Activated CD8-positive, alpha-beta memory T cell treated with anti-CD3 and anti-CD28 coated beads, Interleukin-2, amount 50 U/mL, for 24 hours (primary cell): ENCODE measurements around the gene MORC3.
"Not testable (repeated sequence)": the region's sequence is repeated elsewhere in the genome, so short reads cannot be mapped to it uniquely, and the experiment has no call there.

Experiments
- DNase-seq: peaks from one replicate; pipeline ENCODE4 v3.0.0-alpha.2; 2020; ENCODE audit errors: extremely low read depth

MORC3 gene

DNA sequence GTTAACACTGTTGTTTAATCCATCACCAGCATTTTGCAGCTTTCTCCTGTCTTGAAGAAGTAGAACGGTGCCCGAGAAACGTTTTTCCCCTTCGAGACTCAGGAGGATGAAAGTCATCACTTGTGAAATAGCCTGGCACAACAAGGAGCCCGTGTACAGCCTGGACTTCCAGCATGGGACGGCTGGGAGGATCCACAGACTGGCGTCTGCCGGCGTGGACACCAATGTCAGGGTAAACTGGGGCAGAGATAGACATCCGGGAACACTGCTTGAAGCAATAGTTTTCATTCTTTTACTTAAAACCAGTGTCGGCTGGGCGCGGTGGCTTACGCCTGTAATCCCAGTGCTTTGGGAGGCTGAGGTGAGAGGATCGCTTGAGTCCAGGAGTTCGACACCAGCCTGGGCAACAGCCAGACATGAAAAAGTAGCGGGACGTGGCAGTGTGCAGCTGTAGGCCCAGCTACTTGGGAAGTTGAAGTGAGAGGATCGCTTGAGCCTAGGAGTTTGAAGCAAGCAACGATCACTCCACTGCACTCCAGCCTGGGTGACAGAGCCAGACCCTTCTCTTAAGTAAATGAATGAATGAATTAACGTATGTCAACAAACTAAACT is 66.1 kb downstream of the MORC3 start:
- DNase-seq = no peak

DNA sequence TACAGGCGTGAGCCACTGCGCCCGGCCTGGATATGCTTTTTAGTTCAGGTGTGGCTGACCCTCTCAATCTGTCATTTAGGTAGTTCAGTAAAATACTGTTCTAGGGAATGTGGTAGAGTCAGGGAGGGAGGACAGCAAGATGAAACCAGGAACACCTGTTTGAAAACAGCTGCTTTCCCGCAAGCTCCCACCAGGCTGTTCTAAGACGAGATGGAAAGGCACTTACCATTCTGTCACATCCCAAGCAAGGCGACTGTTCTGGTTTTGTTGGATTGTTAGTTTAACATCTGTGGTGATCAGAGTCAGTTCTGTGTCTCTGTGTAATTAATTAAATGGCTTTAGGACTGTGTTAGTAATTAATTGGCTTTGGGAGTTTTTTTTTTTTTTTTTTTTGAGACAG is 68.1 kb downstream of the MORC3 start:
- no peak for DNase-seq

DNA sequence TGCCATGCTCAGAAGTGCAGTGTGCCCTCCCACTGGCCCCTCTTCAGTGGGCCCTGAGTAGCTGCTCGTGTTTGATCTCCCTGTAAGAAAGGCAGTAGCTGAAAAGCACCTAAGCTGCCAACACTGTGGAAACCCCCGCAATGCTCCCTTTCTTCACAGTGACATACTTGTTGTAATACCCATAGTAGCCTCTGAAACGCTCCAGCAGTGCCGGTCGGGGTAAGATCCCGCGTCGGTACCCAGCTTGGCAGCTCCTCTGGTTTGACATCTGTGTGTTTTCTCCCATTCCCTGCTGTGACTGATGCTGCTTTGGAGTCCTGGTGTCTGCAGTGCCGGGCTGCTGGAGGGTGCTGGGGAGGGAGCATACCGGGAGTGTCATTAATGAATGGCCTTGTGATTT is 68.8 kb downstream of the MORC3 start:
- no peak for DNase-seq

DNA sequence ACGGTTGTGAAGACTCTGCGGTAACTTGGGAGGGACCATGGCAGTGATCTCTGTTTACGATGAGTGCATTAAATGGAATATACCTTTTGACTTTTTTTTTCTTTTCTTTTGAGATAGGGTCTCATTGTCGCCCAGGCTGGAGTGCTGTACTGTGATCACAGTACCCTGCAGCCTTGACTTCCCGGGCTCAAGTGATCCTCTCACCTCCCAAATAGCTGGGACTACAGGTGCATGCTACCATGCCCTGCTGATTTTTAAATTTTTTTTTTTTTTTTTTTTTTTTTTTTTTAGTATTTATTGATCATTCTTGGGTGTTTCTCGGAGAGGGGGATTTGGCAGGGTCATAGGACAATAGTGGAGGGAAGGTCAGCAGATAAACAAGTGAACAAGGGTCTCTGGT is 71.7 kb downstream of the MORC3 start:
- not testable (repeated sequence) for DNase-seq

DNA sequence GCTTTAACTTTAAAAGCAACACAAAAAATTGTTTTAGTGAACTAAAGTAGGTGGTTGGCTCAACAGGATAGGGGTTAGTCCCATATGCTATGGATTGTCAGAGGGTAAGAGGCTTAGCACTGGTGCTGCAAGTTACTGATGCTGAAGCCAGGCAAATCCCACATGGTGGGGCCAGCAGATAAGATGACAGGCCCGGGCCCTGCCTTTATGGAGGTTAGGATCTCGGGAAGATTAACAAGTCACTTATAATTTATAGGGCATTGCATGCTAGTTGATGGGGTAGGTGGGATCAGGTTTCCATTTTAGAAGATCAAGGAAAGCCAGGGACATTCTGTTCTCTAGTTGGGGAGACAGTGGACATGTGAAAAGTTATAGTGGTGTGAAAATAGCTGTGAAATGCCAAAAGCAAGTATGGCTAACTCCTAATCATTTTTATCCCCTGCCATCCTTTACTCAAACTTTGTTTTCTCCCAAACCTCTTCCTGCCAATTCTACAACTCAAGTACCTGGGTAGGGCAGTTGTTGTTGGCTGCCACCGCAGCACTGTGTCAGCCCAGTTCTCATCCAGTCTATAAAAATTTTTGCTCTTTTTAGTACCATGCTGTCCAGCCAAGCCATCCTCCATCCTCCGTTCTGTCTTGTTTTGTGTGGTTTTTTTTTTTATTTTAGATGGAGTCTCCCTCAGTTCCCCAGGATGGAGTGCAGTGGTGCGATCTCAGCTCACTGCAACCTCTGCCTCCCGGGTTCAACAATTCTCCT is 75.5 kb downstream of the MORC3 start:
- DNase-seq = no peak

DNA sequence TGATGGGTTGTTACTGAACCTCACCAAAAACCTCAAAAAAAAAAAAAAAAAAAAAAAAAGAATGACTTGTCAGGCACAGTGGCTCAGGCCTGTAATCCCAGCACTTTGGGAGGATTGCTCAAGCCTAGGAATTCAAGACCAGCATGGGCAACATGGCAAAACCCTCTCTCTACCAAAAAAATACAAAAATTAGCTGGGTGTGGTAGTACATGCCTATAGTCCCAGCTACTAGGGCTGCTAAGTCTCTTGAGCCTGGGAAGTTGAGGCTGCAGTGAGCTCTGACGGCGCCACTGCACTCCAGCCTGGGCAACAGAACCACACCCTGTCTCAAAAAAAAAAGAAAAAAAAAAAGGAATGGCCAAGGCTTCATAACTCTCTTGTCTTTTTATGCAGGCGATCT is 76.3 kb downstream of the MORC3 start:
- DNase-seq = no peak

DNA sequence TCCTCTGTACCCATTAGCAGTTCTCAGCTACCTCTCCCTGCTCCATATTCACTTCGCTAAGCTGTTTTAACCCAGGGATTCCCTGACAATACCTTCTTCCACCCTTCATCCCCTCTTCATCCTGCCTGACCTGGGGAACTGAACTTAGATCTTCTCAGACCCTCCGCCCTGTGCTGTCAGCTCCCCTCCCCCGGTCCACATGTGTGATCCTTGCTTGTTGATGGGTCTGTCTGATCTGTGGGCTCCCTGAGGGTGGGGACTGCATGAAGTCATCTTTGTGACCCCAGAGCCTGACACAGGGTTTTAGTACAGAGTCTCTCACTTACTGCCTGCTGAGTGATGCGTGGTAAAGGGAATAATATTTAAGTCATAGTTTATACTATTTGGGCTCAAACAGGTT is 77.0 kb downstream of the MORC3 start:
- DNase-seq = no peak

DNA sequence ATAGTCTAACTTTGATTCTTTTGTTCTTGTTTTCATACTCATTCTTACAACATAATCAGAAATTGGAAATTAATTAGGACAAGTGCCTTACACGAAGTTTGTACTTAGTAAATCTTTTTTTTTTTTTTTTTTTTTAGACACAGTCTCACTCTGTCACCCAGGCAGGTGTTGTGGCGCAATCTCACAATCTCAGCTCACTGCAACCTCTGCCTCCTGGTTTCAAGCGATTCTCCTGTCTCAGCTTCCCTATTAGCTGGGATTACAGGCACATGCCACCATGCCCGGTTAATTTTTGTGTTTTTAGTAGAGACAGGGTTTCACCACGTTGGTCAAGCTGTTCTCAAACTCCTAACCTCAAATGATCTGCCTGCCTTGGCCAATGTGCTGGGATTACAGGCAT is 77.6 kb downstream of the MORC3 start:
- no peak for DNase-seq

DNA sequence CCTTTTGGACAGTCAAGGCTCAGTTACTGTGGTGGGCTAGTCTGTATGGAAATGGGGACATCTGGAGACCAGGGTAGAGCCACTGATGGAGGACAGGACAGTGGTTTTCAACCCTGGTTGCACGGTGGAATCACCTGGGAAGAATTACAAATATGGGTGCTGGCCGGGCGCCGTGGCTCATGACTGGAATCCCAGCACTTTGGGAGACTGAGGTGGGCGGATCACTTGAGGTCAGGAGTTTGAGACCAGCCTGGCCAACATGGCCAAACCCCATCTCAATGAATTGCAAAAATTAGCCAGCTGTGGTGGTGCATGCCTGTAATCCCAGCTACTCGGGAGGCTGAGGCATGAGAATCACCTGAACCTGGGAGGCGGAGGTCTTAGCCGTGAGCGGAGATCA is 79.7 kb downstream of the MORC3 start:
- DNase-seq = not testable (repeated sequence)

DNA sequence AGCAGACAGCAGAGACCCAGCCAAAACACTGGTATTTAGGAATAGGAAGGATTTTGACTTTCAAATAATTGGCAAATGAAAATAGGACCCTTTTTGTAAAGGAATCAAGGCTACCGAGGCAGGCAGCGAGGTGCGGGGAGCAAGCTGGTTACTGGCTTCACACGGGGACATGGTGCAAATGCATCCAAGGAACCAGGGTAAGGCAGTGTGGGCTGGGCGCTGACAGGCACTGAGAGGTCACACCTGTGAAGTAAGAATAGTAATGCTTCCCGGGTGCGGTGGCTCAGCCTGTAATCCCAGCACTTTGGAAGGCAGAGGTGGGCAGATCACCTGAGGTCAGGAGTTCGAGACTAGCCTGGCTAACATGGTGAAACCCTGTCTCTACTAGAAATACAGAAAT is 80.7 kb downstream of the MORC3 start:
- no peak for DNase-seq

DNA sequence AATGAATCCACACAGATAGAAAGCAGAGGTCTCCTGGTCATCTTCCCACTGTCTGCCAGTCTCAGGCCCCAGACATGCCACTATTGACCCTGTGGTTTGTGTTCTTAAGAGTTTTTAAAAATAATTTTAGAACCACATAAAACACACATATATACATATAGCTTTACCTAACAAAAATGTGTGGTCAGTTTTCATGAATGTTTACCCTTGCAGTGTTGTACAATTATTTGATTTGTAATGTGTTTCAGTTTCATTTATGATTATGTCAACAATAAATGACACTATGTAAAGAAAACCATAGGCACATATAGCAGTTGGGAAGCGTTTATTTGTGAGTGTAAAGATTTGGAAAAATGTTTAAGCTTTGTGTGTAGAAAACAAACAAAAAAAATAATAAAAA is 82.3 kb downstream of the MORC3 start:
- DNase-seq = no peak

DNA sequence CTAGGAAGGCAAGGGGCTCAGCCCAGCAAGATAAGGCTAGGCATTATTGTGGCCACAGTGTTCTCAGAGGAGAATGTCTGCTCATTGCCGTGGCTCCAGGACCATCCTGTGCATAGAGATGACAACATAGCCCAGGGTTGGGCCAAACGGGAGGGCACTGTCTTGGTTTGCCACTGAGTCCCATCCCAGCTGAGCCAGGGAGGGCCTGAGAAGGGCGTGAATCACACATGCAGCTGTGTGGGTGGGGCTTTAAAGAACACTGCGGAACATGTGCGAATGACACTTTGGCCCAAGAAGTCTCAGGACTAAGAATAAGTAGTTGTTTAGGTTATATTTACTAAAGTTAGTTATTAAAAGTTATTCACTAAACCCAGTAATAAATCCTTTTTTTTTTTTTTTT is 83.7 kb downstream of the MORC3 start:
- DNase-seq = no peak

DNA sequence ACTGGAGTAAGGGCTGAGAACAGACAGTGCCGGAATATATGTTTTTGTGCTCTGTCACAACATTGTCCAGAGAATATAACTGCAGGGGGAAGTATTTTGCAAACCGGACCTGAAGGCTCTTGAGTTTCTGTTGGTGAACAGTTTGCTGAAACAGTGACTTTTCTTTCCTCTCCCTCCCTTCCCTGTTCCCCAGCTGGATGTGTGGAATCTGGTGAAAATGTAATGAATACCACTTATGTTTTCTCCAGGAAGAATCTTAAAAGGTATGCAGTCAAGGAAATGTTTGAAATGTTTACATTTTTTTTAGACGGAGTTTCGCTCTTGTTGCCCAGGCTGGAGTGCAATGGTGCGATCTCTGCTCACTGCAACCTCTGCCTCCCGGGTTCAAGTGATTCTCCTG is 88.6 kb downstream of the MORC3 start:
- no peak for DNase-seq

DNA sequence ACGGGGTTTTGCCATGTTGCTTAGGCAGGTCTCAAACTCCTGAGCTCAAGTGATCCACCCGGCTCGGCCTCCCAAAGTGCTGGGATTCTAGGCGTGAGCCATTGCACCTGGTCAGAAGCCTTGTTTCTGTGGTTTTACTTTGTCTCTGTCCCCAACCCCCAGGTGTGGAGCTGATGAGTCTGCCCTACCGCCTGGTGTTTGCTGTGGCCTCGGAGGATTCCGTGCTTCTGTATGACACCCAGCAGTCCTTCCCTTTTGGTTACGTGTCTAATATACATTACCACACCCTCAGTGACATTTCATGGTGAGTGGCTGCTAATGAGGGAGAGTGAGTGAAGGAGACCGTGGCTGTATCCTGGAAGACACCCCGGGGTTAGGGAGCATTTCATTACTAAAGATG is 91.3 kb downstream of the MORC3 start:
- no peak for DNase-seq

DNA sequence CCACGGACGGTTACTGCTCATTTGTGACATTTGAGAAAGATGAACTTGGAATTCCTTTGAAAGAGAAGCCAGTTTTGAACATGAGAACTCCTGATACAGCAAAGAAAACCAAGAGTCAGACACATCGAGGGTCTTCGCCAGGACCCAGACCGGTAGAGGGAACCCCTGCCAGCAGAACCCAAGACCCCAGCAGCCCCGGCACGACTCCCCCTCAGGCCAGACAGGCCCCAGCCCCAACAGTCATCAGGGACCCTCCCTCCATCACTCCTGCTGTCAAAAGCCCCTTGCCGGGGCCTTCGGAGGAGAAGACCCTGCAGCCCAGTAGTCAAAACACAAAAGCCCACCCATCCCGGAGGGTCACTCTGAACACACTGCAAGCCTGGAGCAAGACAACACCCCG is 92.9 kb downstream of the MORC3 start:
- no peak for DNase-seq

DNA sequence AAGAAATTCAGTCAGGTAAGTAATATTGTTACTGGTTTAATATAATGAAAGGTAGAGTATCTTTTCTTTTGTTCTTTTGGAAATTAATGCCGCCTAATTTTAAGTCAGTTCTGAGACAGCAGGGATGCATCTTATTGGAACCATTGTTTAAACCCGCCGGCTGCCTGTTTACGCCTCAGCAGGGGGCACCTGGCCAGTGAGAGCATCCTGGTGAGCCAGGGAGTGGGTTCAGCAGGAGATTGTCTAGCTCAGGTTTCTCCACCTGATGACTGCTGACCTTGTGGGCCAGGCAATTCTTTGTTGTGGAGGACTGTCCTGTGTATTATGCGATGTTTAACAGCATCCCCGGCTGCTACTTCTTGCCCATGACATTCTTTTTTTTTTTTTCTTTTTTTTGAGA is 95.4 kb downstream of the MORC3 start:
- no peak for DNase-seq

DNA sequence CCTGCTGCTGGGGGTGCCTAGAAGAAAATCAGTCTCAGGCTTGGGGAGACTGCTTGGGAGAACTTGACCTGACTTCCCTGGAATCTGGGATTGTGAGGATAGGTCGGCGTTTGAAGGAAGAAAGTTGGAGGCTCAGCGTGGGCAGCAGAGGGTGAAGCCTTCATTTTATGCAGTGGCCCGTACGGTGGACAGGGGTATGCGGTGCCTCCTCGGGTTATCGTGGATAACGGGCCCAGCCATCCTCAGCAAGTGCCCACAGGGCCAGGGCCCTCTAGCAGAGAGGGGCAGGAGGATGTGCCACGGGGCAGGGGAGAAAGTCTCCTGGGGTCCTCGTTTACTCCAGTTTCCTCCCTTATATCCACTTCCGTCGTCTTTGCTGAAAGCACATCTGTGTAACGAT is 99.2 kb downstream of the MORC3 start:
- no peak for DNase-seq

DNA sequence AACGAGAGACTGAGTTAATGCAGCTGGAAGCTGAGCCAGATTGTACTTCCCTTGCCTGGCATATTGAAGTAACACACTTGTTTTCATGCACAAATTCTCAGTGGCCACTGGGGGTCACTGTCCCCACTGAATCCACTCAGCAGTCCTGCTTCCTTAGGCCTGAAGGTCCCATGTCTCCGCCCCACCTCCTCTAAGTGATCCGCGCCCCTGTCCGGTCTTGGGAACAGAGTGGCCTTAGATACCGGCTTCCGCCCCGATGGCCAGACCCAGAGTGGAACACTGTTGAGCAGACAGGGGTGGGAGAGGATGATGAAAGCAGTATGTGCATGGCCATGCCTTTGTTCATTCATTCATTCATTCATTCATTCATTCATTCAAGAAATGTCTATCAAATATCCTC is 100.0 kb downstream of the MORC3 start:
- DNase-seq = peak; percentile 12

DNA sequence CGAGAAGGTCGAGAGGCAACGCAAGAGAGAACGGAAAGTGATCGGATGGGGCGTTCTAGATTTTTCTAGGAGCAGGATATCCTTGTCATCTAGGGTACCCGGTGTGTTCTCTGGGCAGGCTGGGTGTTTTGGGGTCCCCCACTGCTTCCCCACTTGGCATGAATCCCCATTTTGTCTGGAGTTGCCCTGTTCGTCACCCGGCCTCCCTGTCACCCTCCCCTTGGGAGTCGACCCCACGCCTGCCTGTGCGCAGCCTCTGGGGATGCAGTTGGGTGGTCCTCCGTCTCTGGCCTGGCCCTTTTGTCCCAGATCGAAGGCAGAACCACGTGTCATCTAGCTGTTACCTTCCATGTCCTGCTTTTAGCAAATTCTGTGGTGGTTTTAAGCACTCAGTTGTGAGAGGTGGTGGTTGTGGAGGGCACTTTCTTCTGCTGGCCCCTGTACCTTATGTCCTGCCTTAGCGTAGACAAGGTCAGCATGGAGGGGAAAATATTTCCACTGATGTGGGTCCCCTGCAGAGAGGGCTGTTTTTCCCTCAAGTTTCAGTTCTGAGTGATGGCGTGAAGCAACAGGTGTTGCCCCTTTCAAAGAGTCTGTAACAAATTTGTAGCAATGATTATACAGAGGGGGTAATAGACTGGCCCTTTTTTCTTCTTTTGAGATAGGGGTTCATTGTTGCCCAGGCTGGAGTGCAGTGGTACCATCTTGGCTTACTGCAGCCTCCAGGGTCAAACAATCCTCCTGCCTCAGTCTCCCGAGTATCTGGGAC is 100.8 kb downstream of the MORC3 start:
- DNase-seq = no peak

DNA sequence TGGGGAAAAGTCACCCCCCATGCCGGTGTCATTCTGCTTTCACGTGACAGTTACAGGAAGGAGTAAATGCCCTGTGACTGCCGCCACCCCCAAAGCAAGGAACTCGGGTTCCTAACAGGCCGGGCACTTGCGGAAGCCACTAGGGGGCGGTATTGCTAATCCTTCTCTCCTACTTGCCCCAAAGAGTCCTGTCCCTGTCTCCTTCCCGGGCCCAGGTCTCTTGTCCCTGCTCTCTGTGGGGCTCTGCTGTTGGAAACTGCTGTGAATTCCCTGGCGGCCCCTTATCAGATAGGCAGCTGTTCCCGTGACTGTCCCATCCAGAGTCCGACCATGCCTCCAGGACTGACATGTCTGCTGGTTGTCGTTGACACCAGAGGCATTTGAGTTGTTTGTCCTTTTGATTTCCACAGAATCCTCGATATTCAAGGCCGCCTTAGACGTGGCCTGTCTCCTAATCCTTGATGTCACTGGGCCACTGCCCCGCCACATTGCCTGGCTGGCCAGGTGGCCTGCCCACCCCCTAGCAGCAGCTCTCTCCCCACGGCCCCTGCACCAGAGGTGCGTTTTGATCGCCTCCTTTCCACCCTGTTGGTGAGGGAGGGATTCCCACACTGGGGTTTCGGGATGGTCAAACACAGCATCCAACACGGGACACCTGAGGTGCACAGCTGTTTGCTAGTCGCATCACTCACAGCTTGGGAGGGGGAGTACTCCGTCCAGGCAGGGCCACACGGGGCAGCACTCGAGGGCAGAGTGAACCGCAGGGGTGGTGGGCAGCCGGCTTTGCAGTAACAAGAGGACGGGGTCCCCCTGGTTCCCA is 102.5 kb downstream of the MORC3 start:
- DNase-seq = no peak

DNA sequence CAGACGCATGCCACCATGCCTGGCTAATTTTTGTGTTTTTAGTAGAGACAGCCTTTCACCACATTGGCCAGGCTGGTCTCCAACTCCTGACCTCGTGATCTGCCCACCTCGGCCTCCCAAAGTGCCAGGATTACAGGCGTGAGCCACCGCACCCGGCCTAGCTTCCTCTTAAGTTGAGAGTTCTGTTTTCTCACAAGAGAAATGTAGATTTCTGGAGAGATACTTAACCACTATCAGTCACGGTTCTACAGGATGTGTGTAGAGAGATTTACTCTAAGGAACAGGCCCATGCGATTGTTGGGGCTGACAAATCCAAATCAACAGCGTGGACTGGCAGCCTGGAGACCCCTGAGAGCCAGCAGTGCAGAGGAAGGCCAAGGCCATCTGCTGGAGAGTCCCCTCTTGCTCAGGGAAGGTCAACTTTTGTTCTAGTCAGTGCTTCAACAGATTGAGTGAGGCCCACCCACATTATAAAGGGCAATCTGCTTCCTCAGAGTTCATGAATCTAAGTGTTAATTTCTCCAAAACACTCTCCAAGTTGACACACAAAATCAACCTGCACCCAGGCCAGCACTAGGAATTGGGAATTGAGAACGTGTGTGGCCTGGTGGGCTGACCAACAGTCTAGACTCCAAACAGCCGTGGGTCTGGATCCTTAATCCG is 103.9 kb downstream of the MORC3 start:
- DNase-seq = no peak

DNA sequence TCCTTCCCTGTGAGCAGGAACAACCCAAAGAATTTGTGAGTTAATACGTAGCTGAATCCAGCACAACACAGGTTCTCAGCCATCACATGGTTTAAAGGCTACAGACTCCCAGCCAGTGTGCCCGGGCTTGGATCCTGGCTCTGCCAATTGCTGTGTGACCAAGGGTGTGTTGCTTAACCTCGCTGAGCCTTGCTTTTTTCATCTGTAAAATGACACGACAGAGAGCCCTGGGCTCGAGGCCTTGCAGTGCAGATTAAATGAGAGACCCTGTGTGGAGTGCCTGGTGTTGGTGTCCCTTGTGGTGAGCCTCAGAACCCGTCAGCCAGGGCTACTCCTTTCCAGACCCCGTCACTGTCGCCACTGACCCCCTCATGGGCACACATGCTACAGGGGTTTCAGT is 104.6 kb downstream of the MORC3 start:
- DNase-seq = no peak
